Measurements from ENCODE around the gene KCNJ14.

DNA sequence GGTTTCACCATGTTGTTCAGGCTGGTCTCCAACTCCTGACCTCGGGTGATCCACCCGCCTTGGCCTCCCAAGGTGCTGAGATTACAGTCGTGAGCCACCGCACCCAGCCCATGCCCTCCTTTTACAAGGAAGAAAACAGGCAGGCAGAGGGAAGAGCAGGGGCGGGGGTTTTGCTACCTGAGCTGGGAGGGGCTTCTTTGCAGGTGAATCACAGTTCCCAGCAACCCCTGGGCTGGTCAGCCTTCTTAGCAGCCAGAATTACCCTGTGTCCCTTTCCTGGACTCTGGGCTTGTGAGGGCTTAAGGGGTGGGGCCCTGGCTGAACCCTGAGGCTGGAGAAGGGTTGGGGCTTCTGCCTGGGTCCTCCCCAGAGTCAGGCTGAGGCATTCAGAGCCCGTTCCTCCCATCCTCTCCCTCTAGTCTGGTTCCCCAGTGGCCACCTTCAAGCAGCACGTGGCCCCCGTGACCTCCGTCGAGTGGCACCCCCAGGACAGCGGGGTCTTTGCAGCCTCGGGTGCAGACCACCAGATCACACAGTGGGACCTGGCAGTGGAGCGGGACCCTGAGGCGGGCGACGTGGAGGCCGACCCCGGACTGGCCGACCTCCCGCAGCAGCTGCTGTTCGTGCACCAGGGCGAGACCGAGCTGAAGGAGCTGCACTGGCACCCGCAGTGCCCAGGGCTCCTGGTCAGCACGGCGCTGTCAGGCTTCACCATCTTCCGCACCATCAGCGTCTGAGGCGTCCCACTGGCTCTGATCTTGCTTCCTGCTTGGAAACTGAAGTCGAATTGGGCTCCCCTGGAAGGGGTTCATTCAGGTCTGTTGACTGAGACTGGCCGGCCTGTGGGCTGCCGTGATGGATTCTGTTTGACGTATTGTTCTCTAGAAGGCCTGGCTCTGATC, 2.8 kb upstream of the KCNJ14 start:
- TF ChIP-seq CTCF (IDR thresholded peaks at IDR 0.05) (no peak), POLR2AphosphoS5 (IDR thresholded peaks at IDR 0.05) (no peak), POLR2A (IDR thresholded peaks at IDR 0.05; ENCODE audit: low read depth) (no peak), EP300 (IDR thresholded peaks at IDR 0.05) (no peak)
